Measurements from ENCODE around the gene MARCKSL1.
"Not testable (repeated sequence)": the region's sequence is repeated elsewhere in the genome, so short reads cannot be mapped to it uniquely, and the experiment has no call there.

MARCKSL1 gene

GRCh38 chr1:32331549-32331948 lies 4.5 kb downstream of the MARCKSL1 start:
- DNase-seq: no peak

DNA sequence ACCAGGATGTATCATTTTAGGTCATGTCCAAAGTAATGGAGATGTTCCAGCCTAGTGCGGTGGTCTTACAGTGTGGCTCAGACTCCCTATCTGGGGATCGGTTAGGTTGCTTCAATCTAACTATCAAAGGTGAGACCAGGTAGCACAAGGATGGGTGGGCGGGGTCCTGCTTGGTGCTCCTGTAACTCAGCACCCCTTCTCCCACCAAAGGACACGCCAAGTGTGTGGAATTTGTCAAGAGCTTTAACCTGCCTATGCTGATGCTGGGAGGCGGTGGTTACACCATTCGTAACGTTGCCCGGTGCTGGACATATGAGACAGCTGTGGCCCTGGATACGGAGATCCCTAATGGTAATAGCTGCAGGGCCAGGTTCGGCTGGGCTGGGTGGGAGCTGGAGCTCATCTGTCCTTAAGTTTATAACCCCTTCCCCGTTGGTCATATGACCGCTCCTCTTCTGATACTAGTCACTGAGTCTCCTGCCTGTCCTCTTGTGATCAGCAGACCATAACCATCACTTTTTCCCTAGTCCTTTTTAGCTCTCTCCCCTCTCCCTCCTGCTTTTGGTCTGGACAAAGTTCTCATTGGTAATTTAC lies 5.4 kb downstream of the MARCKSL1 start:
- no peak for DNase-seq

DNA sequence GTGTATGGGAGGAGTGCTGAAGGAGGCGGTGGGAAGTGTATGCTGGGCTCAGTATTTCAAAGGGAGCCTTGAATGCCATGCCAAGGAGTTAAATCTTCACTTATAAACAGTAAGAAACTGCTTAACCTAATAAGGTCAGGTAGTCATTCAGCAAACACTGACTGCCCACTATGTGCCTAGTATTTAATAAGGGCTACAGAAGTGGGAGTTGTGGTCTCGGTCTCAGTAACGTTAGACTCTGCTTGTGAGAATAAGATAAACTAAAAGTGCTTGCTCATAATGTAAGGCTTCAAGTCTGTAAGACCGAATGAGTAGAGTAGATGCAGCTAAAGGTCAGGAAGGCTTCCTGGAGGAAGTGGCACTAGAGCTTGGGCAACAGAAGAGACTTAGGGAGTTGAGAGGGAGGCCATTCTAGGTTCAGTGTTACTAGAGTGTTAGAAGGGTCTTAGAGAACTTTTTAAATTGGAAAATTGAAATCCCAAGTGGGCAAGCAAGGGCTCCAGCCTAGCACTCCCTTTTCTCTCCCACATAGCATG lies 6.0 kb downstream of the MARCKSL1 start:
- DNase-seq: no peak

DNA sequence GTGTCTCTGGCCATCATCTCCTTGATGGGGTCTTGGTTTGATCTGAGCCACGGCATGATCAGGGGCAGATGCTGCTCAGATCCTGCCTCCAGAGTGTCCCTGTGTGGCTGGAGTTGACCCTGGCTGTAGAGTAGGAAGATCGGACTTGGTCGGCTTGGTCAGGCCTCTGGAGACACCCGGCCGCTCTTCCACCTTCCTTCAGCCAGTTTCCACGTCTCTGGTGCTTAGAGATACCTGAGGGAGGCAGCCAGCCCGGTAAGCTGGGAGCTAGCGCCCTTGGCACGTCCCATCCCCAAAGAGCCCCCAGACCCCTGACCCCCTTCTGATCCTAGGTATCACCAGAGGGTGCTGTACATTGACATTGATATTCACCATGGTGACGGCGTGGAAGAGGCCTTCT lies 8.8 kb downstream of the MARCKSL1 start:
- DNase-seq: no peak

DNA sequence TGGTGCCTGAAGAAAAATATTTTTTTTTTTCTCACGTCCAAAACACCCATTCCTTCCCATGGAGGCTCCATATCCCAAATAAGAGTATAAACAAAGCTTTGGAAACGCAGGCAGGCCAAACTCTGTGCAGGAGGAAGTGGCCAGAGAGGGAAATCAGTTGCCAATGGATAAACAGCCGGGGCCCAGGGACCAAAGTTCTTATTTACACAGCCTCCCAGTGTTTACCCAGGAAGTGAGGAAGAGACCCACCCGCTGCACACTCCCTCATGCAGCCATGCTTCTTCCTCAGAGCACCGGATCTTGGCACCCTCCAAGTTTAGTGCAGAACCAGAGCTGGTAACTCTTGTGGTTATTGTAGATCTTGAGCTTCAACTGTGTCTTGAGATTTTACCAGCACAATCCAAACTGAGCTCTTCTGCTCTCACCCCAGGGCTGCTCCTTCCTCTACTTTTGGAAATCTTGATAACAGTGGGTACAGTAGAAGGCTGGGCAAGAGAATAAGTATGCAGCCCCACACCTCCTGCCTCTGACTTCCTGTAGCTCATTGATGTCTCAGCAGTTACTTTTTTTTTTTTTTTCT lies 14.2 kb downstream of the MARCKSL1 start:
- DNase-seq: no peak

- no peak for DNase-seq
These were observed 17.7 kb downstream of the MARCKSL1 start for GRCh38 chr1:32318127-32318869.

- DNase-seq: no peak
These were observed 19.1 kb downstream of the MARCKSL1 start for GRCh38 chr1:32316903-32317277.

- DNase-seq: no peak
These were observed 24.2 kb downstream of the MARCKSL1 start for GRCh38 chr1:32311709-32312393.

- no peak for DNase-seq
These were observed 26.1 kb downstream of the MARCKSL1 start for GRCh38 chr1:32309960-32310359.

DNA sequence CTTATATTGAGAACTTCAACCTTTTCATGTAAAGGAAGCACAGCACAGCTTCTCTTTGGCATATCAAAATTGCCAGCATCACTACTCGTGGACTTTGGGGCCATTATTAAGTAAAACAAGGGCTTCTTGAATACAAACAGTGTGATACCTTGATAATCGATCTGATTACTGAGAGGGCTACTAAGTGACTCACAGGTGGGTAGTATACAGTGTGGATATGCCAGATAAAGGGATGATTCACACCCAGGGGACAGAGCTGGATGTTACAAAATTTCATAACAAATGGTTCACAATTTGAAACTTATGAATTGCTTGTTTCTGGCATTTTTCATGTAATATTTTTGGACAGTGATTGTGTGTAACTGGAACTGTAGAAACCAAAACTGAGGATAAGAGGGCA lies 28.7 kb downstream of the MARCKSL1 start:
- no peak for DNase-seq

DNA sequence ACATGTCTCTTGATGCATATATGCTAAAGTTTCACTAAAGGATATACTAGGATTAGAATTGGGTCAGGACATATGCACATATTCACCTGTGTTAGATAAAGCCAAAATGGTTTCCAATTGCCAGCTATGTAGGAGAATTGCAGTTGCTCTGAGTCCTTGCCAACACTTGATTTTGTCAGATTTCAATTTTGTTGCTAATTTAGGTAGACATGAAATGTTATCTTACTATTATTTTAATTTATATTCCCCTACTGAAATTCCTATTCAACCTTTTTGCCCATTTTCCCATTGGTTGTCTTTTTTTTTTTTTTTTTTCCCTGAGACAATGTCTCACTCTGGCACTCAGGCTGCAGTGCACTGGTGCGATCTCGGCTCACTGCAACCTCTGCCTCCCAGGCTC lies 30.7 kb downstream of the MARCKSL1 start:
- no peak for DNase-seq

DNA sequence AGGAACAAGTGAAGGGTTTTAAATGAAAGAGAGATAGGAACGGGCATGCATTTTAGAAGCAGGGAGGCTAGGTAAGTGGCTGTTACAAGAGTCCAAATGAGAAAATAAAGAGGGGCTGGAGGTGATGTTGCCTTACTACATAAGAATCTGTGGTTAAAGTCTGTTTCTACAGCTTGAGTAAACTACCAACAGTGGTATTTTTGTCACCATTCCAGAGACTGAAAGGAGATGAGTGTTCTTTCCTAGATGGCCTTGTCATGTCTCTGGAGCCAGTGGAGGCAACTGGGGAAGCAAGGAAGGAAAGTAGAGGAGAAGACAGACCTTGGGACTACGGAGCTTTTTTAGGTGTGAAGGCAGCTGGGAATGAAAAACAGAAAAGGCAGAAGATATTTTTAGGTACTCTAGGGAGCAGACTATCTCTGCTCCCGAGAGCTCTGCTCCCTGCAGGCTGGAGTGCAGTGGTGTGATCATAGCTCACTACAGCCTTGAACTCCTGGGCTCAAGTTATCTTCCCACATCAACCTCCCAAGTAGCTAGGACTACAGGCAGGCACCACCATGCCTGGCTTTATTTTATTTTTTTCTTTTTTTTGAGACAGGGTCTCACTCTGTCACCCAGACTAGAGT lies 31.9 kb downstream of the MARCKSL1 start:
- no peak for DNase-seq

DNA sequence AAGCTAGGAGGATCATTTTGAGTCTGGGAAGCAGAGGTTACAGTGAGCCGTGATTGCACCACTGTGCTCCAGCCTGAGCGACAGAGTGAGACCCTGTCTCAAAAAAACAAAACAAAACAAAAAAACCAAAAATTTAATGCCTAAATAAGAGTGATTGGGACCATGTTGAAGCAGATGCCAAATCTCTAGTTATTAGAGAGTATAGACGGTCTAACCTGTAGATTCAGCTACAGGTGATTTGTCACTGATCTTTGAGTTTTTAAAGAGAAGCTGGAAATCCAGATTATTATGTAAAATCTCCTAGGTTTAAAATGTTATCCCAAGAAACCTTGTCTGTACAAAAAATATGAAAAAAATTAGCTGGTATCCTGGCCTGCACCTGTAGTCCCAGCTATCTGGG lies 32.7 kb downstream of the MARCKSL1 start:
- DNase-seq: no peak

- DNase-seq: no peak
These were observed 36.7 kb downstream of the MARCKSL1 start for GRCh38 chr1:32299327-32299726.

DNA sequence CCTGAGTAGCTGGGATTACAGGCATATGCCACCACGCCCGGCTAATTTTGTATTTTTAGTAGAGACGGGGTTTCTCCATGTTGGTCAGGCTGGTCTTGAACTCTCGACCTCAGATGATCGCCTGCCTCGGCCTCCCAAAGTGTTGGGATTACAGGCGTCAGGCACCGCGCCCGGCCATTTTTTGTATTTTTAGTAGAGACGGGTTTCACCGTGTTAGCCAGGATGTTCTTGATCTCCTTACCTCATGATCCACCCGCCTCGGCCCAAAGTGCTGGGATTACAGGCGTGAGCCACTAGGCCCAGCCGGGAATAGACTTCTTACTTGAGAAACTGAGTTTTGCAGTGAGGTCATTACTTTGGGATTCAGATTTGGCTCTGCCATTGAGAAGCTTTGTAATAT lies 37.8 kb downstream of the MARCKSL1 start:
- not testable (repeated sequence) for DNase-seq

GRCh38 chr1:32291708-32292538 lies 44.1 kb downstream of the MARCKSL1 start, which contains the start of gene HDAC1:
Gene HDAC1, plus strand, starts transcription at chr1:32292083. Its CDS starts 87 bp downstream, at chr1:32292170.
- peak; percentile 94 for DNase-seq

DNA sequence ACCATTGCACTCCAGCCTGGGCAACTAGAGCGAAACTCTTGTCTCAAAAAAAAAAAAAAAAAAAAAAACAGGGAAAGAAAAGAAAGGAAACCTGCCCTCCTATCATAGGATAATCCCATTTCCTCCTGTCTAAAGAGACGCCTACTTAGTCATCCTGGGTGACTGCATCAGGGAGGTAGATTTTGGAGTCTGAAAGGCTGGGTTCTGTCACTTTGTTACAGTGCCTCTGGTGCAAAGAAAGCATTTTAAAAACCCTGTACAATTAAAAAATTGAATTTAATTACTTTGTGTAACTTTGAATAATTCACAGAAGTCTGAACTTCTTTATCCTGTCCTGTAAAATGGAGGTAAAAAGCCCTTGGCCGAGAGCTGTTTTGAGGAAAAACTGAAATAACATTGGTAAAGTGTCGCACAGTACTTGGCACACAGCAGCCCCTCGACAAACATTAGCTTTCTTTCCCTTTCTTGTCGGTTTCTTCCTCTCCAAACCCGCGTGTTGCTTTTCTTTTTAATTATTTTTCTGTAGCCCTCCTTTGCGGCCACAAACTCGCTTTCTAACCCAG lies 44.8 kb downstream of the MARCKSL1 start:
- DNase-seq: no peak

GRCh38 chr1:32289256-32289655 lies 46.8 kb downstream of the MARCKSL1 start:
- no peak for DNase-seq

DNA sequence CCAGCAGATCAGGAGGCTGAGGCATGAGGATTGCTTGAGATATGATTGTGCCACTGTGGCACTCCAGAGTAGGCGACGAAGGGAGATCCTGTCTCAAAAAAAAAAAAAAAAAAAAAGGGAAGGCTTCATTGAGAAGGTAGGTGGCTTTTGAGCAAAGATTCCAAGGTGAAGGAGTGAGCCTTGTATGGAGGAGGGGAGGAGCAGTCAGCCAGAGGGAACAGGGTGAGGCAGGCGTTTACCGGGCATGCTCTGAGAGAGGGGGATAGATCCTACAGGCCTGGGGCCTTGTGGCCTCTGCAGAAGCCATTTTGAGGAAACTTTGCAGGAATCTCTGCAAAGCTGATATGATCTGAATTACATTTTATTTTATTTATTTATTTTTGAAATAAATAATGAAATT lies 49.3 kb downstream of the MARCKSL1 start:
- no peak for DNase-seq

GRCh38 chr1:32285658-32286057 lies 50.4 kb downstream of the MARCKSL1 start:
- DNase-seq: no peak

- DNase-seq: not testable (repeated sequence)
These were observed 51.3 kb downstream of the MARCKSL1 start for GRCh38 chr1:32284777-32285176.
